DND-41 (cell line): ENCODE data around the gene RIC8A.
"Not testable (repeated sequence)": the region's sequence is repeated elsewhere in the genome, so short reads cannot be mapped to it uniquely, and the experiment has no call there.

Experiments
- ATAC-seq: fragments of 200-7000 bp; cut with Tn5 transposase; 3 replicates; pipeline ENCODE4 v1.9.1; 2021; ENCODE audit warnings: low read depth; ENCODE audit not compliant: insufficient read depth
- DNase-seq: peaks from one replicate; pipeline ENCODE4 v3.0.0-alpha.2; 2020
- H2AFZ ChIP-seq: 2 replicates; pipeline ENCODE4 v1.6.0; 2012; ENCODE audit warnings: low read depth, low read length
- H3K27ac ChIP-seq: 2 replicates; pipeline ENCODE4 v1.5.1; 2012; ENCODE audit warnings: low read length, inconsistent platforms
- H3K27me3 ChIP-seq: fragments of 200-600 bp; sonication (generic); 2 replicates; pipeline ENCODE4 v1.6.0; 2012; ENCODE audit warnings: low read length, mild to moderate bottlenecking, inconsistent platforms; ENCODE audit not compliant: insufficient read depth, poor library complexity
- H3K36me3 ChIP-seq: 2 replicates; pipeline ENCODE4 v1.5.1; 2012; ENCODE audit warnings: low read length, inconsistent platforms; ENCODE audit not compliant: insufficient read depth
- H3K4me1 ChIP-seq: 2 replicates; pipeline ENCODE4 v1.5.1; 2012; ENCODE audit warnings: mild to moderate bottlenecking, low read length; ENCODE audit not compliant: insufficient read depth
- H3K4me2 ChIP-seq: 2 replicates; pipeline ENCODE4 v1.6.0; 2012; ENCODE audit warnings: mild to moderate bottlenecking, moderate library complexity, low read length, inconsistent platforms; ENCODE audit not compliant: insufficient read depth
- H3K4me3 ChIP-seq, 2 experiments: fragments of 200-600 bp in 1 of 2; shearing (Covaris generic) in 1 of 2; 2 replicates each; pipeline ENCODE4 v1.5.1; 2012 to 2016; ENCODE audit warnings: inconsistent platforms in 2 of 2, low read length in 2 of 2, mild to moderate bottlenecking in 2 of 2, low read depth in 1 of 2, moderate library complexity in 1 of 2
- H3K79me2 ChIP-seq: 2 replicates; pipeline ENCODE4 v1.6.0; 2012; ENCODE audit warnings: low read length, inconsistent platforms; ENCODE audit not compliant: insufficient read depth
- H3K9ac ChIP-seq: 2 replicates; pipeline ENCODE4 v1.6.0; 2012; ENCODE audit warnings: low read depth, mild to moderate bottlenecking, inconsistent platforms, low read length, moderate library complexity
- H3K9me3 ChIP-seq: 2 replicates; pipeline ENCODE4 v1.5.1; 2012; ENCODE audit warnings: low read length, moderate library complexity, mild to moderate bottlenecking, inconsistent platforms; ENCODE audit not compliant: insufficient read depth, severe bottlenecking
- H4K20me1 ChIP-seq: 2 replicates; pipeline ENCODE4 v1.6.0; 2012; ENCODE audit warnings: low read length; ENCODE audit not compliant: insufficient read depth
- CTCF ChIP-seq: IDR thresholded peaks from 2 replicates; pipeline ENCODE4 v1.5.1; 2012; ENCODE audit warnings: borderline replicate concordance, low read length, moderate library complexity, mild to moderate bottlenecking; ENCODE audit not compliant: poor library complexity, severe bottlenecking; ENCODE audit errors: extremely low read depth
- EZH2 ChIP-seq: IDR thresholded peaks from 3 replicates; pipeline ENCODE4 v1.6.1; 2012; ENCODE audit warnings: borderline replicate concordance, low read depth, mild to moderate bottlenecking, moderate library complexity, low read length, inconsistent platforms; ENCODE audit not compliant: severe bottlenecking

The RIC8A gene

GRCh38 chr11:236774-237767, 29.6 kb downstream of the RIC8A start, which contains the start of gene PSMD13:
Gene PSMD13, plus strand, starts transcription at chr11:236976. Its CDS starts 74 bp downstream, at chr11:237050.
- Histone ChIP-seq H3K36me3 (peaks cover 34% of the 10 kb centered on the region), H3K27ac (peak within 1 kb of the TSS; percentile 84), H3K27me3 (no peaks in the 10 kb centered on the region), H3K4me1 (peaks cover 40% of the 10 kb centered on the region), H3K9me3 (no peaks in the 10 kb centered on the region), H4K20me1 (peaks cover 22% of the 10 kb centered on the region), H3K4me2 (peak within 1 kb of the TSS; percentile 92), H3K9ac (peak within 1 kb of the TSS; percentile 76), H3K79me2 (peaks cover 60% of the 10 kb centered on the region), H2AFZ (peak within 1 kb of the TSS; percentile 78), H3K4me3 (peak within 1 kb of the TSS; percentile 76 to 86)
- DNase-seq (peak; percentile 91), ATAC-seq (peak; percentile 91)
- no peak for TF ChIP-seq EZH2
- no peak for TF ChIP-seq CTCF

GRCh38 chr11:238346-238745, 30.8 kb downstream of the RIC8A start:
- H3K9me3 ChIP-seq, H2AFZ ChIP-seq, H3K27me3 ChIP-seq, DNase-seq, ATAC-seq: not testable (repeated sequence)
- Histone ChIP-seq H3K79me2 (peaks cover 67% of the 10 kb centered on the region), H3K36me3 (peaks cover 44% of the 10 kb centered on the region), H3K9ac (peak overlapping the region; percentile 76), H4K20me1 (peaks cover 22% of the 10 kb centered on the region), H3K4me2 (peak overlapping the region; percentile 92), H3K4me3 (peak overlapping the region; percentile 76 to 86; a peak in 3 of 4 replicates), H3K4me1 (peaks cover 40% of the 10 kb centered on the region), H3K27ac (0 out of 2 replicates have a peak overlapping the region, but pooled peaks have one; percentile 84)

GRCh38 chr11:240315-240714, 32.8 kb downstream of the RIC8A start:
- ATAC-seq: no peak
- peaks cover 69% of the 10 kb centered on the region for H3K79me2 ChIP-seq
- no peak overlapping the region for H3K4me2 ChIP-seq
- DNase-seq: no peak
- peaks cover 22% of the 10 kb centered on the region for H4K20me1 ChIP-seq
- no peaks in the 10 kb centered on the region for H3K9me3 ChIP-seq
- H3K4me3 ChIP-seq: no peak overlapping the region
- no peak overlapping the region for H3K9ac ChIP-seq
- no peak overlapping the region for H3K27ac ChIP-seq
- H3K4me1 ChIP-seq: peaks cover 36% of the 10 kb centered on the region
- peaks cover 64% of the 10 kb centered on the region for H3K36me3 ChIP-seq
- no peak for TF ChIP-seq EZH2
- TF ChIP-seq CTCF: no peak
- H2AFZ ChIP-seq: no peak overlapping the region
- no peaks in the 10 kb centered on the region for H3K27me3 ChIP-seq

GRCh38 chr11:241634-242033, 34.1 kb downstream of the RIC8A start:
- TF ChIP-seq EZH2: no peak
- no peak for TF ChIP-seq CTCF
- DNase-seq: no peak
- Histone ChIP-seq H3K9ac (no peak overlapping the region), H3K4me1 (peaks cover 31% of the 10 kb centered on the region), H4K20me1 (peaks cover 22% of the 10 kb centered on the region), H3K4me2 (no peak overlapping the region), H2AFZ (no peak overlapping the region), H3K79me2 (peaks cover 63% of the 10 kb centered on the region), H3K9me3 (no peaks in the 10 kb centered on the region), H3K36me3 (peaks cover 77% of the 10 kb centered on the region), H3K27me3 (no peaks in the 10 kb centered on the region), H3K4me3 (no peak overlapping the region), H3K27ac (no peak overlapping the region)
- ATAC-seq: no peak
